Transverse colon (tissue), 4 donors: Measurements from ENCODE around the gene EHD4.

Experiments used
- CTCF ChIP-seq, 5 experiments: fragments of 200-600 bp in 3 of 5; fragments of 450-650 bp in 2 of 5; sonication (generic) in 3 of 5; IDR thresholded peaks; 1 replicate in 2 of 5; 2 replicates in 3 of 5; pipeline ENCODE4 v1.5.1; 2016 to 2017; ENCODE audit warnings: antibody characterized with exemption in 5 of 5, inconsistent platforms in 3 of 5, mild to moderate bottlenecking in 2 of 5, moderate library complexity in 1 of 5
- POLR2AphosphoS5 ChIP-seq, 3 donors: sonication (generic); formaldehyde crosslinking; IDR thresholded peaks; one replicate each; pipeline ENCODE4 v1.6.1; 2016; ENCODE audit warnings: antibody characterized with exemption in 3 of 3

GRCh38 chr15:41930867-41931222 lies 41.5 kb downstream of the EHD4 start:
- TF ChIP-seq CTCF (IDR thresholded peaks at IDR 0.05) (no peak), POLR2AphosphoS5 (IDR thresholded peaks at IDR 0.05) (no peak)
